Measurements from ENCODE around the gene WFDC11. TPM values are rescaled to one million over a fixed set of nuclear protein-coding genes. Genes with fewer than 3 reads are reported as not detected.

The WFDC11 gene
- total RNA-seq, 1 experiment from 2014 or later: not detected

- no peak overlapping the region for H2BK5ac ChIP-seq (ENCODE audit: insufficient read length, low read length)
- no peak overlapping the region for H2BK20ac ChIP-seq (ENCODE audit: low read depth, low read length, poor library complexity, severe bottlenecking)
- WGBS (ENCODE audit: extremely low coverage, insufficient read length, low lambda C conversion rate): no CpG with 5 or more reads among the region's 1 CpG
- no peak for TF ChIP-seq CTCF (conservative IDR thresholded peaks at IDR 0.05)
- H3K4me1 ChIP-seq (ENCODE audit: insufficient read depth, low read length): no peaks in the 10 kb centered on the region; the same call in 1 of the 2 replicates
- H3K9me3 Mint-ChIP-seq: peaks cover 21 to 29% of the 10 kb centered on the region in 2 experiments
- H3K79me2 ChIP-seq (ENCODE audit: insufficient read depth, low read length): no peaks in the 10 kb centered on the region
- H3K4me2 ChIP-seq (ENCODE audit: insufficient read depth, insufficient read length, low read length): no peak overlapping the region
- H2BK120ac ChIP-seq (ENCODE audit: low read depth, low read length, poor library complexity, severe bottlenecking): no peak overlapping the region
- no peak overlapping the region for H2BK12ac ChIP-seq (ENCODE audit: insufficient read length, low read depth, low read length)
- H3K36me3 Mint-ChIP-seq (ENCODE audit: insufficient read depth in 1 of 3, low read depth in 3 of 3): peaks cover 13 to 16% (median 15%) of the 10 kb centered on the region in 3 experiments
- no peak overlapping the region for H2BK15ac ChIP-seq (ENCODE audit: low read depth, low read length)
- no peaks in the 10 kb centered on the region for H3K27me3 ChIP-seq (ENCODE audit: insufficient read depth, low read length)
- H4K20me1 ChIP-seq (ENCODE audit: control insufficient read depth, insufficient read depth, insufficient read length): no peaks in the 10 kb centered on the region
- peak overlapping the region in 1 of 3 experiments; percentile 40; a peak in 2 of 7 replicates for H3K27ac Mint-ChIP-seq
- H3K9ac ChIP-seq (ENCODE audit: extremely low read depth, insufficient read length, low read length): no peak overlapping the region
- H3K56ac ChIP-seq (ENCODE audit: insufficient read length, low read depth, low read length): no peak overlapping the region
- no peak overlapping the region for H3K4ac ChIP-seq (ENCODE audit: low read depth, low read length)
- no peak overlapping the region for H4K5ac ChIP-seq (ENCODE audit: insufficient read length, low read depth, low read length)
- H3K9me3 ChIP-seq (ENCODE audit: control insufficient read depth, low read depth, low read length): no peaks in the 10 kb centered on the region
- peaks cover 10% of the 10 kb centered on the region in 2 experiments for H3K4me1 Mint-ChIP-seq
- H3K18ac ChIP-seq (ENCODE audit: insufficient read length, low read depth, low read length): no peak overlapping the region
- no peak overlapping the region for H2AK5ac ChIP-seq (ENCODE audit: insufficient read length, low read length)
- H3K23ac ChIP-seq (ENCODE audit: insufficient read length, low read depth, low read length): no peak overlapping the region
- DNase-seq: no peak
- H4K91ac ChIP-seq (ENCODE audit: insufficient read length, low read depth, low read length): no peak overlapping the region
- no peak overlapping the region for H2AFZ ChIP-seq (ENCODE audit: low read length)
- peak overlapping the region; percentile 31; the same call in 1 of the 2 replicates for H3K14ac ChIP-seq (ENCODE audit: insufficient read depth, low read length)
- H3K79me1 ChIP-seq (ENCODE audit: insufficient read depth, low read depth, low read length, poor library complexity, severe bottlenecking): no peaks in the 10 kb centered on the region
- no peak overlapping the region for H3T11ph ChIP-seq (ENCODE audit: low read length)
- H3K23me2 ChIP-seq (ENCODE audit: insufficient read length, low read depth, low read length, poor library complexity, severe bottlenecking): no peaks in the 10 kb centered on the region
- no peak overlapping the region for H3K27ac ChIP-seq (ENCODE audit: insufficient read length, low read depth, low read length)
- no peaks in the 10 kb centered on the region; the same call in 1 of the 2 replicates for H3K27me3 Mint-ChIP-seq (ENCODE audit: low read depth)
- H4K8ac ChIP-seq (replicated peaks; ENCODE audit: insufficient read length, low read depth, low read length): no peak overlapping the region
- no peak overlapping the region for H3K4me3 Mint-ChIP-seq
Observed at GRCh38 chr20:45647441-45648050, 22.5 kb downstream of the WFDC11 start.

All from H9 (cell line).